NCI-H146 treated with DMSO at 0.1 percent for 48 hours (cell line): Measurements from ENCODE around the gene IRF7.
"Not testable (repeated sequence)": the region's sequence is repeated elsewhere in the genome, so short reads cannot be mapped to it uniquely, and the experiment has no call there.

Experiments
- DNase-seq: peaks from one replicate; lab custom pipeline; 2025; ENCODE audit not compliant: unreplicated experiment; lab: John Stamatoyannopoulos, UW

Gene IRF7

DNA sequence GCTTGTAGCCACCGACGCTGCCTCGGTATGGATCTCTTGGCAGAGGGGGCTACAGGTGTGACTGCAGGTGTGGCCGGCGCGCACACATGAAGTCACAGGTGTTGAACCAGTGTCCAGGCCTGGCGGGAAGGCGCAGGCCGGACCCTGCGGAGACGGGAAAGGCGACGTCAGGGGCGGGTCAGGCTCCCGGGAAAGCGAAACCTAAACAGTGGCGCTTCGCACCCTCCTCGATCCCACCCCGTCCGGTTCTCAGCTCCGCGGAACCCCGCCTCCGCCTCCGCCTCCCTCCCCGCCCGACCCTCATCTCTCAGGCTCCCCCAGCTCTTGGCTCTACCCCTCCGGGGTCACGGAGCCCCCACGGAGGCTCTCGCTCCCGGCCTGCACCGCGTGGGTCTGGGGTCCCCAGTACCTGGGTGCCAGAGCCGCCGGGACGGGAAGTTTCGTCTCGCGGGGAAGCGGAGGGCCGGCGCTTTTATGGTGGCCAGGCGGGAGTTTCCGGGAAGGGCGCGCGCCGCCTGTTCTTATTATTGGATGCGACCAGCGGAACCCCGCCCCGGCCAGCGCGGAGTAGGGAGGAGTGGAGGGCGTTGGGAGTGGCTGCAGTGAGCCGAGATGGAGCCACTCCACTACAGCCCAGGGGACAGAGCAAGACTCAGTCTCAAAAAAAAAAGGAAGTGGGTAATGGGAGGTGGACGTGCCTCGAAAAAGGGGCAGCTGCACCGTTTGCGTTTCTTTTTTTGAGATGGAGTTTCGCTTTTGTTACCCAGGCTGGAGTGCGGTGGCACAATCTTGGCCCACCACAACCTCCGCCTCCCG lies at the start of gene IRF7:
IRF7 (minus strand) TSS at position 447 of the 816 bp plus-strand sequence. CDS start 586 bp downstream, outside the sequence.
- DNase-seq = peak; percentile 28

DNA sequence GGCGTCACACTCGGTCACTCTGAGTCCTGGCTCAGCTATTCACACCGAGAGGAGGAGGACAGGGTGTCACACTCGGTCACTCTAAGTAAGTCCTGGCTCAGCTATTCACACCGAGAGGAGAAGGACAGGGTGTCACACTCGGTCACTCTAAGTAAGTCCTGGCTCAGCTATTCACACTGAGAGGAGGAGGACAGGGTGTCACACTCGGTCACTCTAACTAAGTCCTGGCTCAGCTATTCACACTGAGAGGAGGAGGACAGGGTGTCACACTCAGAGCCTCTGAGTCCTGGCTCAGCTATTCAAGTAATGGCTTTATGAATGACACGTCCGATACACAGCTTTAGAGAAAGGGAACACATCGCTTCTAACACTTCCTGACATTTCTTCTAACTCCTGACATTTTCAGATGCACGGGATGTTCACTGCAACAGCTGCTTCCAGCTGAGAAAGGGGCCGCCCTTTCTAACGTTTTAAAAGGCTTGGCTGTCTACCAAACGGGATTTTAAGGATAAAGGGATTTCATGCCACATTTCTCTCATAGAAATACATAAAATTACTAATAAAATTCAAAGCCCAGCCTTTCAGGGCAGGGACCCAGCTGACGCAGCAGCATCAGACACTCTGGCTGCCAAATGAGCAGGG lies 49.4 kb upstream of the IRF7 start:
- DNase-seq = no peak

DNA sequence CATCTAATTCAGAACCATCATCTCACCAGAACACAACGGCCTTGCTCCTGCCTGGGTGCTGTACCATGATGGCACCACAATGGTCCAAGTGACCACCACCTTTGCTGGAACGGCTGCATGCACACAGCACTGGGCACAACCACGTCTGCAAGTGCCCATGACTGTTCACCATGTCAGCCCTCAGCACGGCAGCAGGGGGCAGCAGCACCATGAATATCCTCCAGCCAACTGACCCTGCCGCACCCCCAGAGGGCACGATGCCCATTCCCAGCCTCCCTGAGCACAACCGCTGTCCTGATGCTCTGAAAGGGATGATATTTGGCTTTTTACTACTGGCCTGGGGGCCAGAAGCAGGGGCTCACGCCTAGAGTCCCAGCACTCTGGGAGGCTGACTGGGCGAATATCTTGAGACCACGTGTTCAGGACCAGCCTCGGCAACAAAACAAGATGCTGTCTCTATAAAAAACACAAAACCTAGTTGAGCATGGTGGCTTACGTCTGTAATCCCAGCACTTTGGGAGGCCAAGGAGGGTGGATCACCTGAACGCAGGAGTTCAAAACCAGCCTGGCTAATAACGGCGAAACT lies 47.0 kb upstream of the IRF7 start:
- DNase-seq = no peak

DNA sequence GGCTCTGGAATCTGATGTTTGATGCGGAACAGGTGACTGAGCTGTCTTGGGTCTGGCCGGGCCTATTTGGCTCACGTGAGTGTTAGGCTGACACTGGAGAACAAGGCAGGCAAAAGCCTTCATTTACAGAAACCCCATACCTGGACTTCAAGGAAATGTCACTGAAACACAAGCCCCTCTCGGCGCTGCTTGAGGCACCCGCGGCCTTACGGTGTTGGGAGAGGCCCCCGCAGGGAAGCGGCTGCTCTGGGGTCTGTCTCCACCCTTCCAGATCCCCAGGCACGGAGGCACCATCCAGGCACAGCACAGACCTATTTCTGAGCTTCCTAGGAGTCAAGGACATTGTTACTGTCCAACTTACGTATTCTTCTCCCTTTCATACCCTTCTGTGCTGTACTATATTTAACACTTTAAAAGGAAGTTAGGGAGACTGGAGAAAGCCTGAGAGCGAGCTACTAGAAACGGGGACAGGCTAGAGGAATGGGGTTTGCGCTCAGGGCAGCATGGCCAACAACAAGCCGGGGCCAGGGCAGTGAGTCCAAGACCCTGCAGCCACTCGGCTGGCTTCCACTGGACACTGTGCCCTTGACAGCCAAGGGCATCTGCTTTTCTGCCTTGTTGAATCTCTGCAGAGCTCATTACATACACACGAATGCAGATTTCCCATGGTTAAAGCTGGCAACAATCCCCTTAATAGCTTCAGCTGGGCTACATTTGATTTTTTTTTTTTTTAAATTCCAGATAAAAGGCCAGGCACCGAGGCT lies 45.1 kb upstream of the IRF7 start:
- no peak for DNase-seq

DNA sequence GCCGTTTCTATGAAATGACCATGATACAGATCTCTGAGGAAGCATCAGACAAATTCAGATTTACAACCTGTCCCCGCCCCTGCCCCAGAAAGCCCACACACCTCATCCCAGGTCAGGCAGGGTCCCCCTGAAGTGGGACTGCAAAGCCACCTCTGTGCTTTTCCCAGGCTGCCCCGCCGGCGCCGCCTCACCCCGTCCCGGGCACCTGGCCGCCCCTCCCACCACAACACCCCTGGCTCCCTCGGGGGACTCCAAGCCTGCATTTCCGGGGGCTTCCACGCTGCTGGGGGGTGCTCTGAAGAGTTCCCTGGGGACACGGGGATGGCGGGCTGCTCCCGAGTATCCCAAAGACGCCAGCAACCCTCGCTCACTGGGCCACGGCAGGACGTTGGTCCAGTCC lies 44.5 kb upstream of the IRF7 start:
- DNase-seq = no peak

DNA sequence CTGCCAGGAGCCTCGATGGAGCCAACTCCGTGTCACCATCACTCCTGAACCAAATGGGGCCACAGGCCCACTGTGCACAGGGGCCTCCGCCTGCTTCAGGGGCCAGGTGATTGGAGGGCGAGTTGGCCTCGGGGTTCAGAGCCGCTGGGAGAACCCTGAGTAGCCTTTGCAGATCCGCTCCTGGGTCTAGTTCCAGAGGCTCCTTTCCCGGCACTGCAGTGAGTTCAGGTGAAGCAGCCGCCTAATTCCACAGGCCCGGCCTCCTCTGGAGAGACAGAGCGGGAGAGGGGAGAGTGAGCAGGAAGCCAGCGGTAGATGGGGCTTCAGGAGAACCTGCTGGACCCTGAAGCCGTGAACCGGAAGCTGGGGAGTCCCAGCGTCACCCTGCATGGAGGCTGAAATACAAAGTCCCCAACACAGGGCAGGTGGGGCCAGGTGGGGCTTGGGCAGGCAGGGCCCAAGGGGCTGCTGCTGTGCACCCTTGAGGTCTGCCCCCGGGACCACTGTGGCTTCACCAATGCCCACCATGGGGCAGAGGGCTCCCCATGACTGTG lies 43.9 kb upstream of the IRF7 start:
- DNase-seq = no peak

DNA sequence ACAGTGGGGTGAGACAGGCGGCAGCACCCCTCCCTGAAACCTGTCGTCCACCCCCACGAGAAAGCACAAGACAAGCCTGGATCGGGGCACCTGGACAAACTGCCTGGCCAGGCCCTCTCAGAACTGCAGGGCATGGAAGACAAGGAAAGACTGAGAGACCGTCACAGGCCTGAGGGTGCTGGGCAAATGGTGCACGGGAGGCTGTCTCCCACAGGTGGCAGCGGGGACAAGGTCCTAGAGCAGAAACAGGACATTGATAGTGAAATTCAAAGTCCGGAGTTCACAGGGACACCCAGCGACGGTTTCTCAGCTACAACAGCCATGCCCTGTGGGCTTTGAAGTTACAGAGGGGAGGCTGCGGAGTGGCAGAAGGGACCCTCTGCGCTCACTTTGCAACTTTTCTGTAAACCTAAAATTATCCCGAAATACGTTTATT lies 42.0 kb upstream of the IRF7 start:
- DNase-seq = no peak

DNA sequence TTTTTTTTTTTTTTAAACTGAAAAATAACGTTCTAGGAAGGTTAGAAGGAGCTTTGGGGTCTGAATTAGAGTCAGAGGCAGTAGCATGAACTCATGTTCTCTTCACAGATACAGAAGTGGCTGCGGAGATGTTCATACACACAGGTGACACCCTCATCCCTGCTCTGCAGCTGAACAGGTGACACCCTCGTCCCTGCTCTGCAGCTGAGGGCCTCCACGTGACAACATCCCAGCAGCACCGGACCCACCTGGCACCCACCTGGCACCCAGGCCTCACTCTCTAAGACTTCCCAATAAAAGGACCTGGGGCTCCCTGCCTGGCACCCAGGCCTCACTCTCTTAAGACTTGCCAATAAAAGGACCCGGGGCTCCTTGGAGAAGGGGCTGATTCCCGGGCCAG lies 41.1 kb upstream of the IRF7 start:
- no peak for DNase-seq

DNA sequence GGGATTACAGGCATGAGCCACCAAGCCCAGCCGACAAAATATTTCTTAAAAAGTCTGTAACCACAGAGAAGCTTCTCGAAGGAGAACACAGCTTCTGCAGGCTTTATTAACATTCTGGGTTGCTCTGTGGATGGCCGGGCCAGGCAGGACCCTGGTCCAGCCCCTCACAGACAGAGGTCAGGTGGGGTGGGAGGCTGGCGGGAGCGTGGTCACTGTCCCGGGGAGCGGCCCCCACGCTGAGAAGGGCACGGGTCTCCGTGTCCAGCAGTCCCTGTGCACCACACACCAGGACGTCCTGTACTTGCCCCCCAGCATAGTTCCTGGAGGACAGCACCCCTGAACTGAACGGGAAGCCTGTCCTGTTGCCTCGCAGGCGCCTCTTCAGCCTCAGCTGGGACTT lies 40.7 kb upstream of the IRF7 start:
- DNase-seq = no peak

DNA sequence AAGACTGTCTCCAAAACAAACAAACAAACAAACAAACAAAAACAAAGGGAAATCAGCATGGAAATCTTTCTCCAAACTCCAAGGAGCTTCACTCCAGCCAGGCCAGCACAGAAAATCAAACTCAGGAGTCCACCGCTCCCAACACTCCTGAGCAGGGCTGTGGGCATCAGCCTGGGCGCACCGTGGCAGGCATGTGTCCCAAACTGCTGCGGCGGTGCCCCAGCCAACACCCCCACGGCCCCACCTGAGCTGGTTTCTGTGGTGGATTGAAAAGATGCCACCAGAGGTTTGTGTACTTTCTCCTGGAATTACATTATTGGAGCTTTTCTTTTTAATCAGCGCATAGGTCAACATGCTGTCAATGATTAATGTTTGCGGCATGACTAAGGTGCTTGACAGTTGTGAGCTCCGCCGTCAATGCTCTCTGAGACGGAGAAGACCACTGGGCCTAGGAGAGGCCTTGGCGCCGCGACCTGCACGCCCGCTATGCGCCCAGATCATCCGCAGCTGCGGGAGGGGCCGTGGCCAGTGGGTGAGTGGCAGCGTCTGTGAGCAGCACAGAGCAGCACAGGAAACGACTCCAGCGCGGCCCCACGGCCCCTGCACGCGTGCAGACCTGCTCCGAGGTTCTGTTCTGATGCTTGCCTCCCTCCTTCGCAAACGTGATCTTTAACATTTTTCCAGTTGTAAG lies 39.4 kb upstream of the IRF7 start:
- DNase-seq = no peak

DNA sequence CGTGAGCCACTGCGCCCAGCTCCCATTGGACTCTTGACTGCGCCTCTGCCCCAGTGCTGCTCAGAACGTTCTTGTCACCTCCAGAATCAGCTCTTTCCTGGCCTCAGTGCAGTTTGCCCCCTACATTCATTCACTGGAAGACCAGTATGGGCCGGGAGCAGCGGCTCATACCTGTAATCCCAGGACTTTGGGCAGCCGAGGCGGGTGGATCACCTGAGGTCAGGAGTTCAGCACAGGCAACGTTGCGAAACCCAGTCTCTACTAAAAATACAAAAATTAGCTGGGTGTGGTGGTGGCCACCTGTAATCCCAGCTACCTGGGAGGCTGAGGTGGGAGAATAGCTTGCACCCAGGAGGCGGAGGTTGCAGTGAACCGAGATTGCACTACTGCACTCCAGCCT lies 38.7 kb upstream of the IRF7 start:
- not testable (repeated sequence) for DNase-seq

DNA sequence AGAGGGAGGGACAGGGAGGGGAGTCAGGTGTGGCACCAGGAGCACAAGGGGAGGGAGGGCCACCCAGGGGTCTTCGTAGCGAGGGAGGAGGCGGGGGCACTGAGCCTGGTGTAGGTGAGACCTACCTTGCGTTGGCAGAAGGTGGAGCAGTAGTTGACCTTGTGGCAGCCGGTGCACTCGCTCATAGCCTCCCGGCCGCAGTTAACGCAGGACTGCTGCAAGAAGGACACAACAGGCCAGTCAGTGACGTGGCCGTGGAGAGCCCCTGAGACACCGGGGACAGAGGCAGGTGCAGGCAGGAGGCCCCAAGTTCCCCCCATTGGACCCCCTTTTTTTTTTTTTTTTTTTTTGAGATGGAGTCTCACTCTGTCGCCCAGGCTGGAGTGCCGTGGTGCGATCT lies 38.1 kb upstream of the IRF7 start:
- no peak for DNase-seq

DNA sequence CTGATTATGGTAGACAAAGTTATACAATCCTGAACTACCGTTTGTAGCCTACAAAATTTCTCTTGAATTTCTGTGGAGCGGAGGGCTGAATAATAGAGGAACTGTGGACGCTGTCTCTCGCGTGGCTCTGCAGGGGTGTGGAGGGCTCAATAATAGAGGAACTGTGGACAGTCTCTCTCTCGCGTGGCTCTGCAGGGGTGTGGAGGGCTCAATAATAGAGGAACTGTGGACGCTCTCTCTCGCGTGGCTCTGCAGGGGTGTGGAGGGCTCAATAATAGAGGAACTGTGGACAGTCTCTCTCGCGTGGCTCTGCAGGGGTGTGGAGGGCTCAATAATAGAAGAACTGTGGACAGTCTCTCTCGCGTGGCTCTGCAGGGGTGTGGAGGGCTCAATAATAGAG lies 37.4 kb upstream of the IRF7 start:
- DNase-seq = not testable (repeated sequence)

DNA sequence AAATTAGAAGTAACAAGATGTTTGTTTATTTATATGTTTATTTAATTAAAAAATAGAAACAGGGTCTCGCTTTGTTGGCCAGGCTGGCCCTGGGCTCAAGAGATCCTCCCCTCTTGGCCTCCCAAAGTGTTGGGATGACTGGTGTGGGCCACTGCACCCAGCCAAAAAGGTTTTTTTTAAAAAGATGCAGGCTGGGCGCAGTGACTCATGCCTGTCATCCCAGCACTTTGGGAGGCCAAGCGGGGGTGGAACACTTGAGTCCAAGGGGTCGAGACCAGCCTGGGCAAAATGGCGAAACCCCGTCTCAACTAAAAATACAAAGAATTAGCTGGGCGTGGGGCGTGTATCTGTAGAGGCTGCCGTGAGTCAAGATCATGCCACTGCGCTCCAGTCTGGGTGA lies 34.7 kb upstream of the IRF7 start:
- no peak for DNase-seq

DNA sequence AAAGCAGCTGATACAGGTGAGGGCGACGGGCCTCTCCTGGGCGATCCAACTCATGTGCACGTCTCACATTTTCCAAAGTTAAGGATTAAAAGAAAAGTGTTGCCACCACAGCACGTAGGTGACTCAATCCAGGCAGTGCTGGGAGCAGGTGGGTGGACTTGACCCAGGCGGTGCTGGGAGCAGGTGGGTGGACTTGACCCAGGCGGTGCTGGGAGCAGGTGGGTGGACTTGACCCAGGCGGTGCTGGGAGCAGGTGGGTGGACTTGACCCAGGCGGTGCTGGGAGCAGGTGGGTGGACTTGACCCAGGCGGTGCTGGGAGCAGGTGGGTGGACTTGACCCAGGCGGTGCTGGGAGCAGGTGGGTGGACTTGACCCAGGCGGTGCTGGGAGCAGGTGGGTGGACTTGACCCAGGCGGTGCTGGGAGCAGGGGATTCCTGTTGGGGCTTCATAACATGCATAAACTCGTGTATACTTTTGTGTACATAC lies 32.0 kb upstream of the IRF7 start:
- DNase-seq = not testable (repeated sequence)

DNA sequence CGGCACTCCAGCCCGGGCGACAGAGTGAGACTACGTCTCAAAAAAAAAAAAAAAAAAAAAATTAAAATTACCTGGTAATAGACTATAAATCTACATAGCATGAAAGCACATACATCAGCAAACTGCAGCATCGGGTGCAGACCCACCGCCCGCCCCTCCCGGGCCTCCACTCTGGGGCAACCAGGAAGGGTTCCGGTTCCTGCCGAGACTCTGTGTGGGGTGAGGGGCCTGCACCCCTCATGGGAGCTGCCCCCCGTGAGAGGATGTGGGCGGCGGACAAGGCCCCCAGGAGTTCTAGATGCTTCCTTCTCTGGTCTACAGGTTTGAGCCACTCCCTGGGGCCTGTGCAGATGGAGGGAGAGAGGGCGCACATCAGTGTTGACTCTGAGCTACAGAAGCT lies 30.5 kb upstream of the IRF7 start:
- no peak for DNase-seq

DNA sequence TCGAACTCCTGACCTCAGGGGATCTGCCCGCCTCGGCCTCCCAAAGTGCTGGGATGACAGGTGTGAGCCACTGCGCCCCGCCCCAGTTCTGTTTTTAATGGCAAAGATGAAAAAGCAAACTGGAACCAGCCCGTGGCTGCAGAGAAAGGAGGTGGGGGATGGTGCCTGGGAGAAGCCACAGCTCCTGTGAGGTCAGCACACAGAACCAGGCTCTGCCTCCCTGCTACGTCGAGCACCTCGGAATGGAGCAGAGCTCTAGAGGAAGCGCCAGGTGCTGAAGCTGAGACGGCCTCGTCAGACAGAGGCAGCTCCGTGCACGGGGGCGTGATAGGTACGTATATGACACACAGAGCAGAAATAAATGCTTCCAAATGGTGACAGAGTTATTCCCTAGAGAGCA lies 29.8 kb upstream of the IRF7 start:
- no peak for DNase-seq

DNA sequence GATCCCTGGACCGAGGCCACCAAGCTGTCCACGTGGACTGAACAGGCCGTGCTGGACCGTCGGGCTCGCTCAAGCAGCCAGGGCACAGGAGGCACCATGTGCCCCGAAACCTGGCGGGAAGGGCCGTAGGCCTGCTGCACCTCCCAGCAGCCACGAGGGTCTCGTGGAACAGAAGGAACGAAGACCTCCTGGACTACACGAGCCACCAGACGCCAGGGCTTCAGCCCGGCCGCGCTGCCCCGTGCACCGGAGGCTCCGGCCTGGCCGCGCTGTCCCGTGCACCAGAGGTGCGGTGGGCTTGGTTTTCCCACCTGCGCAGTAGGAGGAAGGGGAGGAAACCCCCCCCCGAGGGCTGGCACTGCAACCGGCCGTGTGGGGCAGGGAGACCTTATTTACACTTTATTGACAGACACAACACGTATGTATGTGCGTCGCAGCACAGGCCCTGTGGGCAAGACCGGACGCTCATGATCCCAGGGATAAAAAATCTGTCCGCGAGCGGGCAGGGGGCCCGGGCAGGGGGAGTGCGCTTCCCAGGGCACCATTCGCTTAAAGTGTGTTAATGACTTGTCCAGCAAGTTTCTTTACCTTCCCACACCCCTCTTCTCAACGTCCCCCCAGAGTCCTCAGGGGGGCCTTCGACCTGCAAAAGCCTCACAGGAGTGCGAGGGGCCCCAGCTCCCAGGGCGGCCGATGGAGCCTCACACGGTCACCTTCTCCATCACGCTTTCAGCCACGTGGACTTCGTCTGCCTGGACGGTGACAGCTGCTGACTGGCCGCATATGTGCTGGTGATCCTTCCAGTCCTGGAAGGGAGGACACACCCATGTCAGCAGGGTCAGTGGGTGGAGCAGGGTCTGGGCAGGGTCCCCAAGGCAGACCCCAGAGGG lies 28.3 kb upstream of the IRF7 start:
- no peak for DNase-seq

DNA sequence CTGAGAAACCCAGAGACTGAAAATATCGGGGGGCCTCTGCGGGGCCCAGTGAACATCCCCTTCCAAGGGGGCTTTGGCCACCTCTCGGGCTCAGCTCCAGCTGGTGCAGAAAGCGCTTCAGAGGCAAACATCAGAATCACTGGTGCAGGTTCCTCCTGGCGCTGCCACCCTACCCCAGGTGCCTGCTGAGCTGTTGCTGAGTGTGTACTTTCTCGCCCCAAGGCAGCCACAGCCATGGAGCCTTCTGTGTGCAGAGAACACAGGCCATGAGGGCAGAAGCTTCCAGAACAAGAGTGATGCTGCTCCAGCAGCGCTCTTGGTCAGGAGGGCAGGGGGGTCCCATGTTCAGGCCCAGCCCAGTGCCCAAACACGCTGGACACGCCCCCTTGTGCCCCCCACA lies 27.6 kb upstream of the IRF7 start:
- DNase-seq = no peak
